ENCODE results near the gene HLA-DQA1. TPM values are rescaled to one million over a fixed set of nuclear protein-coding genes. Genes with fewer than 3 reads are reported as not detected.

HLA-DQA1 gene
- total and polyA plus RNA-seq, 9 of the 15 experiments (the other 6 are each of a cell fraction or from before 2014, with no cell fraction given) = 0.04 to 0.49 TPM; not detected in 7

GRCh38 chr6:32622545-32623401 lies 14.4 kb upstream of the HLA-DQA1 start:
- ATAC-seq (no peak), FAIRE-seq (peak; percentile 32), DNase-seq (ENCODE audit: extremely low read depth in 1 of 4, low spot score in 3 of 4) (peak in 1 of 4 experiments; percentile 4)
- Histone ChIP-seq H3K4me1 (replicated peaks in 1 of 2; ENCODE audit: control insufficient read depth in 2 of 2, insufficient read depth in 2 of 2, low read length in 2 of 2) (no peaks in the 10 kb centered on the region), H3K79me2 (ENCODE audit: control insufficient read depth, insufficient read depth, low read length) (no peaks in the 10 kb centered on the region), H3K27ac (ENCODE audit: extremely low read depth, low read depth, low read length) (no peak overlapping the region), H3K9me1 (ENCODE audit: control insufficient read depth, insufficient read depth, low read length) (no peaks in the 10 kb centered on the region), H2AFZ (ENCODE audit: low read depth, low read length) (no peak overlapping the region), H4K20me1 (replicated peaks; ENCODE audit: control insufficient read depth, insufficient read depth, low read length) (no peaks in the 10 kb centered on the region), H3K9me3 (replicated peaks; ENCODE audit: control insufficient read depth, insufficient read depth, low read depth, low read length) (no peaks in the 10 kb centered on the region; the same call in 1 of the 2 replicates), H3K4me3 (no peak overlapping the region), H3K9ac (ENCODE audit: insufficient read depth in 1 of 2, low read depth in 2 of 2, low read length in 2 of 2) (no peak overlapping the region), H3K4me2 (ENCODE audit: insufficient read depth, low read length) (no peak overlapping the region), H3K27me3 (ENCODE audit: control insufficient read depth in 2 of 2, insufficient read depth in 2 of 2, low read length in 2 of 2) (no peaks in the 10 kb centered on the region), H3K36me3 (ENCODE audit: control insufficient read depth, insufficient read depth, low read length) (no peaks in the 10 kb centered on the region)
- TF ChIP-seq CBX1 (IDR thresholded peaks at IDR 0.05; ENCODE audit: low read depth) (no peak), BRCA1 (IDR thresholded peaks at IDR 0.05) (no peak), BRCA1 (CRISPR knock-in tag; IDR thresholded peaks at IDR 0.05) (no peak), PRPF4 (IDR thresholded peaks at IDR 0.05; ENCODE audit: insufficient read depth, low read depth, low read length, poor library complexity, severe bottlenecking) (no peak), CC2D1A (IDR thresholded peaks at IDR 0.05) (no peak), ZMIZ1 (IDR thresholded peaks at IDR 0.05; ENCODE audit: low read depth in 2 of 2, low read length in 2 of 2) (no peak), EP300 (IDR thresholded peaks at IDR 0.05; ENCODE audit: low read length) (no peak), HNRNPUL1 (IDR thresholded peaks at IDR 0.05; ENCODE audit: low read length) (no peak), ILF3 (IDR thresholded peaks at IDR 0.05; ENCODE audit: borderline replicate concordance) (no peak), MAFK (IDR thresholded peaks at IDR 0.05; ENCODE audit: low read length) (no peak), CREB3 (tag; conservative IDR thresholded peaks at IDR 0.05; ENCODE audit: low read depth) (no peak), MLLT1 (IDR thresholded peaks at IDR 0.05) (no peak), ZEB2 (IDR thresholded peaks at IDR 0.05) (no peak)
- no TSS peak for BruUV-seq (replicated peaks)
- WGBS (ENCODE audit: insufficient coverage, low coverage, missing lambda C conversion rate) = 0% methylated on average over 1 of the region's 1 CpG
- ChIA-PET CTCF (ENCODE audit: low intra/inter-chr PET ratio) (no interaction called here), POLR2A (interaction anchor here (0.6 kb wide), 1 partner anchor 130 kb away, joined by 4 read pairs; no protein-coding TSS in a partner anchor)
- in situ Hi-C loops (cut with MboI) (no loop called here), intact Hi-C loops (cut with micrococcal nuclease) (no loop called here)
